ENCODE results near the gene OTOP3.
"Not testable (repeated sequence)": the region's sequence is repeated elsewhere in the genome, so short reads cannot be mapped to it uniquely, and the experiment has no call there.

The OTOP3 gene

DNA sequence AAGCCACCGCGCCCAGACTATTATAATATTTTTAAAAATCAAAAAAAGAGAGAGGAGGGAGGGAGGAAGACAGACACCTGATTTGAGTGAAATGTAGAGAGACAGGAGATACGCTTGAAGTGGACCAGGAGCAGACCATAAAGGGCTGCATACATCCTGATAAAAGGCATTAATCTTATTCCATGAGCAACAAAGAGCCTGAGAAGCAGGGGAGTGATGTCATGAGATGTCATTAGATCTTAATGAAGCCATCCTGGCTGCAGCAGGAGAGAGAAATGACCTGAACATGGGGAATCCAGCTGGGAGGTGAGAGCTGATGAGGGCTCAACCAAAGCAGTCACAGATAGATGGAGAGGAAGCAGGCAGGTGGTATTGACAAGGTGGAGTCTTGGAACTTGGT, 42.1 kb downstream of the OTOP3 start:
- TF ChIP-seq, protein P1, sequence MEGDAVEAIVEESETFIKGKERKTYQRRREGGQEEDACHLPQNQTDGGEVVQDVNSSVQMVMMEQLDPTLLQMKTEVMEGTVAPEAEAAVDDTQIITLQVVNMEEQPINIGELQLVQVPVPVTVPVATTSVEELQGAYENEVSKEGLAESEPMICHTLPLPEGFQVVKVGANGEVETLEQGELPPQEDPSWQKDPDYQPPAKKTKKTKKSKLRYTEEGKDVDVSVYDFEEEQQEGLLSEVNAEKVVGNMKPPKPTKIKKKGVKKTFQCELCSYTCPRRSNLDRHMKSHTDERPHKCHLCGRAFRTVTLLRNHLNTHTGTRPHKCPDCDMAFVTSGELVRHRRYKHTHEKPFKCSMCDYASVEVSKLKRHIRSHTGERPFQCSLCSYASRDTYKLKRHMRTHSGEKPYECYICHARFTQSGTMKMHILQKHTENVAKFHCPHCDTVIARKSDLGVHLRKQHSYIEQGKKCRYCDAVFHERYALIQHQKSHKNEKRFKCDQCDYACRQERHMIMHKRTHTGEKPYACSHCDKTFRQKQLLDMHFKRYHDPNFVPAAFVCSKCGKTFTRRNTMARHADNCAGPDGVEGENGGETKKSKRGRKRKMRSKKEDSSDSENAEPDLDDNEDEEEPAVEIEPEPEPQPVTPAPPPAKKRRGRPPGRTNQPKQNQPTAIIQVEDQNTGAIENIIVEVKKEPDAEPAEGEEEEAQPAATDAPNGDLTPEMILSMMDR (IDR thresholded peaks at IDR 0.05; ENCODE audit: low read depth, low read length), result no peak
- H3K4me3 ChIP-seq (replicated peaks in 1 of 2; ENCODE audit: low read depth in 2 of 2, low read length in 2 of 2), result no peak overlapping the region
- no peak for DNase-seq (ENCODE audit: low read depth in 2 of 2)

DNA sequence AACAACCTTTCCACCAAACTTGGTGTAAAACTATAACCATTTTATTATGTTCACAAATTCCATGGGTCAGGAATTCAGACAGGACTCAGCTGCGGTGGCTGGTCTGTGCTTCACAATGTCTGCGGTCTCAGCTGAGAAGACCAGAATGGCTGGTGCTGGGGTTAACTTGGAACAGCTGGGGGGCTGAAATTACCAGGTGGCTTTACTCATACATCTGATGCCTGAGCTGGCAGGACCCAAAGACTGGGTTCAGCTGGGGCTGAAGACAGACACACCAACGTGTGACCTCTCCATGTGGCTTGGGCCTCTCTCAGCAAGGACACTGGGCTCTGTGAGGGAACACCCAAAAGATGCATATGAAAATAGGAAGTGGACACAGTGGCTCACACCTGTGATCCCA, 42.5 kb downstream of the OTOP3 start:
- no peak overlapping the region for H3K4me3 ChIP-seq (replicated peaks in 1 of 2; ENCODE audit: low read depth in 2 of 2, low read length in 2 of 2)
- TF ChIP-seq, protein P1 (IDR thresholded peaks at IDR 0.05; ENCODE audit: low read depth, low read length), result no peak
- DNase-seq (ENCODE audit: low read depth in 2 of 2), result no peak

GRCh38 chr17:74979408-74980146, 43.9 kb downstream of the OTOP3 start:
- no peak overlapping the region for H3K4me3 ChIP-seq (replicated peaks in 1 of 2; ENCODE audit: low read depth in 2 of 2, low read length in 2 of 2)
- no peak for DNase-seq (ENCODE audit: low read depth in 2 of 2)
- TF ChIP-seq, protein P1 (IDR thresholded peaks at IDR 0.05; ENCODE audit: low read depth, low read length), result no peak

DNA sequence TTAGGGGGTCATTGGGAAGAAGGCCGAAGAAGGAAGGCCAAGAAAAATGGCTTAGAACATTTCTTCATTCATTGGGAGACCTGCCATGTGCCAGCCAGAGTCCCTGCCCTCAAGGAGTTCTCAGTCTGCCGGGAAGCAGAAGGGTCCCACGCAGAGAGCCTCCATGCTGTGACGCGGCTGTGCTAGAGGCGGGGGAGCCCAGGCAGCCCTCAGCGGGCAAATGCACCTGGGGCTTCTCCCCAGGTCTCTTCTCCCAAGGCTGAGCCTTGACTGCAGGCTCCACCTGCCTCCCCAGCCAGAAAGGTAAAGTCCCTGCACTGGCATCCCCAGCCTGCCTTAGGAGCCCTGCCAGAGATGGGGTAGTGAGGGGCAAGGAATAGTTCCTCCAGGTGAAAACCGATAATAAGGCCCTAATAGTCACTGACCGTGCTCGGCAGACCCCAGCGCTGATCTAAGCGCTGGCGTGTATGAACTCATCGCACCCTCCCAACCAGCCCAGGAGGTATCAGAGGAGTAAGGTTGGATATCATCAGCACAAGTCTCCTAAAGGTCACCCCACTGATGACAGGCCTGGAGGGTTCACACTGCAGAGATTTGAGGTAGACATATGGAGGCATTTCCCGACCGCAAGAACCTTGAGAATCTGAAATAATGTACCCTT, 45.8 kb downstream of the OTOP3 start:
- no peak for DNase-seq (ENCODE audit: low read depth in 2 of 2)
- peak overlapping the region; percentile 65 for H3K4me3 ChIP-seq (replicated peaks in 1 of 2; ENCODE audit: low read depth in 2 of 2, low read length in 2 of 2)
- TF ChIP-seq, protein P1 (IDR thresholded peaks at IDR 0.05; ENCODE audit: low read depth, low read length), result no peak

DNA sequence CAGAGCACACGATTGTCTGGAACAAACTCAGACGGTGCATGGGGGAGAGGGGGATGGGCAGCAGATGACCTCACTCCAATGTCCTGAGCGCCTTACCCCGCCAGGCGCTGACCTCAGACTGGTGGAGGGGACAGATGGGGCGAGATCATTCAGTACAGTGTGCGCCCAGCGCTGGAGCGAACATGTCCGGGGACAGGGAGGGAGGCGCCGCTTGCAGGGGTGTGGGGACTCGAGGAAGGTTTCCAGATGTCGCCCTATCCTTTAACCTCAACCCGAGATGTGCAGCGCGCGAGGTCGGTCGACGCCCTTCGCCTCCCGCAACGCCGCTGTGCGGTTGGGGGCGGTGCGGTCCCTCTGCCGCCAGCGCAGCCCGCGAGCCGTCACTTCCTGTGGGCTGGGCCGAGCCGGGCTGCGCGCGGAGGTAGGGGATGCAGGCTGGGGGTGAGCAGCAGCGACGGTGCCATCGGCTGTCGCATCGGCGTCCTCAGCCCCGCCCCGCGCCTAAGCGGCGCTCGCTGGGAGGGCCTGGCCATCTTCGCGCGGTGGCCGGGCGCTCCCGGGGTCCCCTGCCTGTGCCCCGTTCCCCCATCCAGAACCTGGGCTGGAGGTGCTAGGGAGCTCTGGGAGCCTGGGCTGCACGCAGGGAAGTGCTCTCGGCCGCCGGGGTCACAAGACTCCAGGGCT, 46.4 kb downstream of the OTOP3 start:
- TF ChIP-seq, protein P1 (IDR thresholded peaks at IDR 0.05; ENCODE audit: low read depth, low read length), result no peak
- peak; percentile 44 to 67 for DNase-seq (ENCODE audit: low read depth in 2 of 2)
- H3K4me3 ChIP-seq (replicated peaks in 1 of 2; ENCODE audit: low read depth in 2 of 2, low read length in 2 of 2), result peak overlapping the region; percentile 65

- H3K4me3 ChIP-seq (replicated peaks in 1 of 2; ENCODE audit: low read depth in 2 of 2, low read length in 2 of 2), result peak overlapping the region; percentile 65
- DNase-seq (ENCODE audit: low read depth in 2 of 2), result not testable (repeated sequence)
Observed at GRCh38 chr17:74982663-74983313, 47.1 kb downstream of the OTOP3 start.

DNA sequence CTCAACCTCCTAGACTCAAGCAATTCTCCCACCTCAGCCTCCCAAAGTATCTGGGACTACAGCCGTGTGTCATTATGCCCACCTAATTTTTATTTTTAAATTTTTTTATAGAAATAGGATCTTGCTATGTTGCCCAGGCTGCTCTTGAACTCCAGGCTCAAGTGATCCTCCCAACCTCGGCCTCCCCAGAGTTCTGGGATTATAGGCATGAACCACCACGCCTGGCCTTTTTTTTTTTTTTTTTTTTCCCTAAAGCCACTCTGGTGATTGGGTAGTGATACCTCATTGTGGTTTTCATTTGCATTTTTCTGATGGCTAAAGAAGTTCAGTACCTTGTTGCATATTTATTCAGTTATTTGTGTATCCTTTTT, 50.5 kb downstream of the OTOP3 start:
- H3K4me3 ChIP-seq (replicated peaks in 1 of 2; ENCODE audit: low read depth in 2 of 2, low read length in 2 of 2), result no peak overlapping the region

More for the DNA sequence above, 50.5 kb downstream of the OTOP3 start:
- no peak for DNase-seq (ENCODE audit: low read depth in 2 of 2)
- TF ChIP-seq, protein P1 (IDR thresholded peaks at IDR 0.05; ENCODE audit: low read depth, low read length), result no peak

All from cardiac fibroblast (primary cell).